MM.1S (cell line): ENCODE measurements around the gene TRIP6.

ENCODE experiments used
- CTCF ChIP-seq: fragments of 300-600 bp; sonication (generic); IDR thresholded peaks from 2 replicates; pipeline ENCODE4 v1.5.1; 2016; ENCODE audit warnings: antibody characterized with exemption, low read length, mixed read lengths
- EZH2 ChIP-seq: fragments of 300-600 bp; sonication (generic); optimal IDR thresholded peaks from 2 replicates; pipeline ENCODE3; 2017; ENCODE audit warnings: low read depth, mild to moderate bottlenecking, antibody characterized with exemption, low read length, mixed read lengths

GRCh38 chr7:100832281-100832633, 34.9 kb upstream of the TRIP6 start:
- TF ChIP-seq EZH2 (no peak), CTCF (no peak)
